Endothelial cell (in vitro differentiated cells): ENCODE data around the gene ZFHX2. TPM values are rescaled to one million over a fixed set of nuclear protein-coding genes. Genes with fewer than 3 reads are reported as not detected.

Source experiments
- DNase-seq: peaks from one replicate; pipeline ENCODE4 v3.0.0; 2021; ENCODE audit warnings: low spot score
- H3K27ac Mint-ChIP-seq: one replicate; pipeline ENCODE4 v1.8.0; 2021; ENCODE audit warnings: mixed read lengths, inconsistent platforms; ENCODE audit not compliant: unreplicated experiment
- H3K27me3 Mint-ChIP-seq: one replicate; pipeline ENCODE4 v1.8.0; 2021; ENCODE audit warnings: mild to moderate bottlenecking, moderate library complexity, mixed read lengths, inconsistent platforms; ENCODE audit not compliant: unreplicated experiment
- H3K36me3 Mint-ChIP-seq: one replicate; pipeline ENCODE4 v1.8.0; 2021; ENCODE audit warnings: mild to moderate bottlenecking, low read depth, mixed read lengths, inconsistent platforms; ENCODE audit not compliant: unreplicated experiment
- H3K4me1 Mint-ChIP-seq: one replicate; pipeline ENCODE4 v1.8.0; 2021; ENCODE audit warnings: mild to moderate bottlenecking, mixed read lengths, inconsistent platforms; ENCODE audit not compliant: unreplicated experiment
- H3K4me3 Mint-ChIP-seq: one replicate; pipeline ENCODE4 v1.8.0; 2021; ENCODE audit warnings: mild to moderate bottlenecking, mixed read lengths, inconsistent platforms; ENCODE audit not compliant: unreplicated experiment
- H3K9me3 Mint-ChIP-seq: one replicate; pipeline ENCODE4 v1.8.0; 2021; ENCODE audit warnings: mixed read lengths, inconsistent platforms; ENCODE audit not compliant: unreplicated experiment
- total RNA-seq: library from RNA; stranded (reverse); fragmentation: NEBNext Ultra II Directional; extraction: Animal tissue kit (Norgen Biotek cat#: 25700); gene quantifications from one replicate; pipeline ENCODE4 v1.2.1, GENCODE V29; 2021; ENCODE audit not compliant: unreplicated experiment
- TF ChIP-seq, protein P1 (sequence below): fragments of 200-600 bp; sonication (generic); IDR thresholded peaks from one replicate; pipeline ENCODE4 v1.5.0; 2021; ENCODE audit warnings: antibody characterized with exemption; ENCODE audit not compliant: unreplicated experiment

Gene ZFHX2
- total RNA-seq, 1 donor from 2014 or later = 12.7 TPM

DNA sequence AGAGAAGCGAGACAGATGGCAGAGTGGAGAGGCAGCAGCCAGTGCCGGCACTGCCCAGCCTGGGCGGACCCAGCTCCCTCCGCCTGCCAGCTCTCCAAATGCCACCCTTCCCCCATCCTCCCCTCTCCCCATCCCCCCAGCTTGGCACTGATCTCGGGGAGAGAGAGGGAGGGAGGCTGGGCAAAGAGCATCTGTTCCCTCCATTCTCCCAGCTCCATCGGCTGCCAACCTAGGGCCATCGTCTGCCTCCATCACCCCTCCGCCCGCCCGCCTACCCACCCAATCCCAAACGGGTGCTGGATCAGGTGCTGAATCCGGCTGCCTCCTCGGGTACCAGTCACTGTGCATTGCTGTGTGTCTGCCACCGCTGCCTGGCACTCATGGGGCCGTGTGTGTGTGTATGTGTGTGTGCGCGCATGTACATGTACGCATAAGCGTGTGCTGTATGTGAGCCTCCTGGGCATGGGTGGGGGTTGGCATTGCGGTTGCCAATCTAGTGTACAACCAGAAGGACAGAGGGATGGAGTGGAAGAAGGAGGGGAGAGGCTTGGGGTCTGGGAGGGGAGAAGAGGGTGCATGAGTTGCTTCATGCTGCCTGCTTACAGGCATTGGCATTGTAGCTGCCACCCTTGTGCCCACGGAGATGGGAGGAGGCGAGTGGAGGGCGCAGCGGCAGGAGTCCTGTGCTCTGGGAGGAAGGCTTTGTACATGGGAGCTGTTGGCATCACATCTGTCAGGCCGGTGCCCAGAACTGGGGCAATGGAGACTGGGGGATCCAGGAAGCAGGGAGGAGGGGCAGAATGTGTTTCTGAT, 38.4 kb downstream of the ZFHX2 start:
- Mint-ChIP-seq H3K4me1 (no peaks in the 10 kb centered on the region), H3K4me3 (peak overlapping the region; percentile 22), H3K36me3 (peaks cover 10% of the 10 kb centered on the region), H3K27me3 (peaks cover 7% of the 10 kb centered on the region), H3K9me3 (no peaks in the 10 kb centered on the region), H3K27ac (no peak overlapping the region)
- TF ChIP-seq, protein P1, sequence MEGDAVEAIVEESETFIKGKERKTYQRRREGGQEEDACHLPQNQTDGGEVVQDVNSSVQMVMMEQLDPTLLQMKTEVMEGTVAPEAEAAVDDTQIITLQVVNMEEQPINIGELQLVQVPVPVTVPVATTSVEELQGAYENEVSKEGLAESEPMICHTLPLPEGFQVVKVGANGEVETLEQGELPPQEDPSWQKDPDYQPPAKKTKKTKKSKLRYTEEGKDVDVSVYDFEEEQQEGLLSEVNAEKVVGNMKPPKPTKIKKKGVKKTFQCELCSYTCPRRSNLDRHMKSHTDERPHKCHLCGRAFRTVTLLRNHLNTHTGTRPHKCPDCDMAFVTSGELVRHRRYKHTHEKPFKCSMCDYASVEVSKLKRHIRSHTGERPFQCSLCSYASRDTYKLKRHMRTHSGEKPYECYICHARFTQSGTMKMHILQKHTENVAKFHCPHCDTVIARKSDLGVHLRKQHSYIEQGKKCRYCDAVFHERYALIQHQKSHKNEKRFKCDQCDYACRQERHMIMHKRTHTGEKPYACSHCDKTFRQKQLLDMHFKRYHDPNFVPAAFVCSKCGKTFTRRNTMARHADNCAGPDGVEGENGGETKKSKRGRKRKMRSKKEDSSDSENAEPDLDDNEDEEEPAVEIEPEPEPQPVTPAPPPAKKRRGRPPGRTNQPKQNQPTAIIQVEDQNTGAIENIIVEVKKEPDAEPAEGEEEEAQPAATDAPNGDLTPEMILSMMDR = no peak
- DNase-seq = no peak

DNA sequence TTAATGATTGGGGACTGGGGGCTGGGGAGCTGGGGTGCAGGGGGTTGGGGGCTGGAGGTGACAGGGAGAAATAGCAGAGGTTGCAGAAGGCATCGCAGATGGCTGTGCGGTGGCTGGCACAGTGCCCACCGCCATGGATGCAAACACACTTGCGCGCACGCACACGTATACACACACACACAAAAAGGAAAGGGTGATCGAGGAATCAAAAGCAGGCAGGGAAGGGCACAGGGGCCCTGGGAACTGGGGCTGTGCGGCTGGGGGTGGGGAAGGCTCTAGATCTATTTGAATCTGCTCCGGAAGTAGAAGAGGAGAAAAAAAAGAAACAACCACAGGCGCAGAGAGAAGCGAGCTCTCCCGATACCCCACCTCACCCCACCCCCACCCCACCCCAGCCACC, 39.4 kb downstream of the ZFHX2 start:
- peaks cover 7% of the 10 kb centered on the region for H3K27me3 Mint-ChIP-seq
- TF ChIP-seq, protein P1 = no peak
- H3K9me3 Mint-ChIP-seq = no peaks in the 10 kb centered on the region
- no peak overlapping the region for H3K27ac Mint-ChIP-seq
- H3K36me3 Mint-ChIP-seq = peaks cover 10% of the 10 kb centered on the region
- no peak overlapping the region for H3K4me3 Mint-ChIP-seq
- no peaks in the 10 kb centered on the region for H3K4me1 Mint-ChIP-seq
- DNase-seq = no peak

DNA sequence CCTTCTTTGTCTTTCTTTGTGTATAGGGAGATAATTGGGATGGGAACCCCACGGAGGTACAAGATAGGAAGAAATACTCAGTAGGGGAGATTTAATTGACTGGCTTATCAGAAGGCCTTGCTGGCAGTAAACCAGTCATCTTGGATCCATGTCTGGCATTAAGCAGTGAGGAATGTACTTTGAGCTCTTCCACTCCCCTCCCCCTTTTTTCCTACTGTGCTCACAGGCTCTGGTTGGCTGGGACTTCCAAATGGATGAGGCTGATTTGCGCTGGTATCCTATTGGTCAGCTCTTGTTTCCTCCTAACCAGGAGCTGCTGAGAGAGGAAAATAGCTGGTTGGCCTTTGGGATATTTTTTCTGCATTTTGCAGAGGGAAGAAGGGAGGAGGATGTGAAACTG, 57.3 kb downstream of the ZFHX2 start:
- H3K9me3 Mint-ChIP-seq = no peaks in the 10 kb centered on the region

DNA sequence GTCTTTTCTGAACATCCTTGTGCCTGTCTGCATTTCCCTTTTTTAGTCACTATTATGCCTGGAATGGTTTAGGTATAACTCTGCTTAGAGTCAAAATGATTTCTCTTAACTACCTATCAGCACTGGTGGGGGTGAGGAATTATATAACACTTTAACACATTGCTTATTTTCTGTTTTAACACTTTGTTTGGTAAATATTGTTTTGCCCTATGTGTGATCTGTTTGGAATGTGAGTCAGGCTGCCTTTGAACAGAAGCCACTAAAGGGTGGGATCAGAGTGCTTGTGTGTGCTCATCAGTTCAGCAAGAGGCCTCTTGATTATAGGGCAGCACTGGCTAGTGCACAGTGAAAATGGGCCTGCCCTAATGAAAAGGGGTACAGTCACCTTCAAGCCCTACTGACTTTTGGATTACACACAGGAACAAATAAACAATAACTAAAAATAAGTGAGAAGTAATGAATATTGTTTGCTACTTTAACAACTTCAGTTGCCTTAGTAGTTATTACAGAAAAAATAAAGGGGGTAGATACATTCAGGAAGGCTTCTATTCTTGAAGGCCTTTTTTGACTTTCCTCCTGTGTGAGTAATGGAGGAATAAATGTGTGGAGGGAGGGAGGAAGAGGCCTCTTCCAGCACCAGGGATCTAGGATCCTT, 58.8 kb downstream of the ZFHX2 start:
- no peaks in the 10 kb centered on the region for H3K9me3 Mint-ChIP-seq
- TF ChIP-seq, protein P1 = no peak
- no peak overlapping the region for H3K4me3 Mint-ChIP-seq
- no peaks in the 10 kb centered on the region for H3K4me1 Mint-ChIP-seq
- no peak overlapping the region for H3K27ac Mint-ChIP-seq
- no peak for DNase-seq
- no peaks in the 10 kb centered on the region for H3K36me3 Mint-ChIP-seq
- no peaks in the 10 kb centered on the region for H3K27me3 Mint-ChIP-seq

More for the DNA sequence above, 57.3 kb downstream of the ZFHX2 start:
- Mint-ChIP-seq H3K27me3 (no peaks in the 10 kb centered on the region), H3K4me3 (no peak overlapping the region), H3K36me3 (no peaks in the 10 kb centered on the region), H3K27ac (no peak overlapping the region), H3K4me1 (no peaks in the 10 kb centered on the region)
- TF ChIP-seq, protein P1 = no peak
- no peak for DNase-seq

DNA sequence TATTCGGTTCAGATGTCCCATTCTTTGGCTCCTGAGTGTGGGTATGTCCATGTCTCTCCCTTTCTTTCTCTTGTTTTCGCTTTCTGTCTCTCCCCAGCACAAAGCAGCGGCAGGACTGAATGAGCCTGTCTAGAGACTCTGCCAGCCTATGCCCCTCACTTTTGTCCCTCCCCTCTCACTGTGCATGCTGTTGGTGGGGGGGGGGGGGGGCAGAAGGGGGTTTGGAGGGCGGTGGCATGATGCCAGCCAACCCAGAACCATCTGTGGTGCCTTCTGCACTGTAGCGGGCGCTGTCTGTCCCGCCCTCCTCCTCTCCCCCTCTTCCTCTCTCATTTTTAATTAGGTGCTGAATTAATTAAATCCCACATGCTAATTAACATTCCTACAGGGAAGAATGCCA, 64.3 kb downstream of the ZFHX2 start:
- H3K36me3 Mint-ChIP-seq = peaks cover 13% of the 10 kb centered on the region
- no peaks in the 10 kb centered on the region for H3K9me3 Mint-ChIP-seq
- H3K4me1 Mint-ChIP-seq = peaks cover 38% of the 10 kb centered on the region
- H3K4me3 Mint-ChIP-seq = no peak overlapping the region
- no peaks in the 10 kb centered on the region for H3K27me3 Mint-ChIP-seq
- TF ChIP-seq, protein P1 = no peak
- no peak overlapping the region for H3K27ac Mint-ChIP-seq
- DNase-seq = no peak
